IMR-90 (cell line): ENCODE data around the gene RUFY4. TPM values are rescaled to one million over a fixed set of nuclear protein-coding genes. Genes with fewer than 3 reads are reported as not detected.

ENCODE experiments used
- ATAC-seq: fragments of 200-7000 bp; cut with Tn5 transposase; 2 replicates; pipeline ENCODE4 v1.9.1; 2020; ENCODE audit warnings: low read depth, mild to moderate bottlenecking, moderate library complexity
- BruUV-seq: library from RNA; stranded (reverse); fragments of 400-500 nt; replicated peaks from 2 replicates; lab custom pipeline; 2021; lab: Mats Ljungman, UMichigan
- CTCF ChIA-PET: fragments of 300-600 bp; formaldehyde crosslinking; extraction: SDS; loops from one replicate; lab custom pipeline; 2021; ENCODE audit warnings: antibody characterized with exemption; lab: Yijun Ruan, JAX
- POLR2A ChIA-PET: fragments of 300-600 bp; sonication (Branson Sonifier 250); formaldehyde crosslinking; loops from one replicate; lab custom pipeline; 2022; ENCODE audit warnings: antibody characterized with exemption; ENCODE audit not compliant: unreplicated experiment; lab: Charles Lee
- DNase-seq: peaks from one replicate; pipeline ENCODE4 v3.0.0; 2013
- H2AFZ ChIP-seq: replicated peaks from 2 replicates; pipeline ENCODE3; 2013; ENCODE audit warnings: low read length, mild to moderate bottlenecking; ENCODE audit not compliant: poor library complexity
- H2AK5ac ChIP-seq: 2 replicates; pipeline ENCODE4 v1.6.1; 2013; ENCODE audit warnings: low read depth, low read length, inconsistent platforms
- H2AK9ac ChIP-seq: replicated peaks from 2 replicates; pipeline ENCODE3; 2013; ENCODE audit warnings: mild to moderate bottlenecking, low read depth, low read length, moderate library complexity; ENCODE audit not compliant: poor library complexity
- H2BK120ac ChIP-seq: 2 replicates; pipeline ENCODE4 v1.6.1; 2013; ENCODE audit warnings: low read depth, low read length, inconsistent platforms
- H2BK15ac ChIP-seq: 3 replicates; pipeline ENCODE4 v1.6.1; 2013; ENCODE audit warnings: low read depth, low read length, inconsistent platforms
- H2BK20ac ChIP-seq: 2 replicates; pipeline ENCODE4 v1.6.1; 2013; ENCODE audit warnings: low read depth, mild to moderate bottlenecking, inconsistent platforms, low read length, moderate library complexity
- H2BK5ac ChIP-seq: 2 replicates; pipeline ENCODE4 v1.6.1; 2013; ENCODE audit warnings: mild to moderate bottlenecking, low read depth, low read length, inconsistent platforms; ENCODE audit not compliant: poor library complexity, severe bottlenecking
- H3K14ac ChIP-seq: replicated peaks from 2 replicates; pipeline ENCODE4 v1.6.1; 2013; ENCODE audit warnings: low read depth, low read length, inconsistent platforms
- H3K18ac ChIP-seq: 2 replicates; pipeline ENCODE4 v1.6.1; 2013; ENCODE audit warnings: low read depth, low read length, control low read depth
- H3K23ac ChIP-seq: 2 replicates; pipeline ENCODE4 v1.6.1; 2013; ENCODE audit warnings: low read depth, low read length, inconsistent platforms
- H3K27ac ChIP-seq: 2 replicates; pipeline ENCODE4 v1.5.1; 2013; ENCODE audit warnings: mild to moderate bottlenecking, control low read depth, low read length; ENCODE audit not compliant: insufficient read depth
- H3K27me3 ChIP-seq: 2 replicates; pipeline ENCODE4 v1.6.1; 2013; ENCODE audit warnings: low read length; ENCODE audit not compliant: control insufficient read depth, insufficient read depth
- H3K36me3 ChIP-seq: 2 replicates; pipeline ENCODE4 v1.6.1; 2013; ENCODE audit warnings: low read length, mixed read lengths; ENCODE audit not compliant: control insufficient read depth, insufficient read depth
- H3K4ac ChIP-seq: 2 replicates; pipeline ENCODE4 v1.6.1; 2013; ENCODE audit warnings: low read depth, low read length, inconsistent platforms
- H3K4me1 ChIP-seq: 2 replicates; pipeline ENCODE4 v1.6.1; 2013; ENCODE audit warnings: low read length, mixed read lengths; ENCODE audit not compliant: control insufficient read depth, insufficient read depth
- H3K4me2 ChIP-seq: 2 replicates; pipeline ENCODE4 v1.6.1; 2013; ENCODE audit warnings: low read depth, mild to moderate bottlenecking, control low read depth, low read length, moderate library complexity
- H3K4me3 ChIP-seq: 2 replicates; pipeline ENCODE4 v1.5.1; 2013; ENCODE audit warnings: low read depth, mild to moderate bottlenecking, control low read depth, low read length, moderate library complexity; ENCODE audit not compliant: insufficient read depth
- H3K56ac ChIP-seq: 2 replicates; pipeline ENCODE4 v1.6.1; 2013; ENCODE audit warnings: low read length, inconsistent platforms; ENCODE audit not compliant: insufficient read depth; ENCODE audit errors: extremely low read depth
- H3K79me1 ChIP-seq, 2 experiments: 2 replicates each; pipeline ENCODE4 v1.6.1; 2013; ENCODE audit warnings: low read length in 2 of 2, inconsistent platforms in 1 of 2, low read depth in 1 of 2
- H3K9ac ChIP-seq: 2 replicates; pipeline ENCODE4 v1.6.1; 2013; ENCODE audit warnings: low read depth, low read length, control low read depth
- H3K9me1 ChIP-seq: 2 replicates; pipeline ENCODE4 v1.6.1; 2013; ENCODE audit warnings: low read length, inconsistent platforms; ENCODE audit not compliant: insufficient read depth
- H3K9me3 ChIP-seq: 2 replicates; pipeline ENCODE4 v1.6.1; 2013; ENCODE audit warnings: low read length; ENCODE audit not compliant: control insufficient read depth, insufficient read depth
- H4K20me1 ChIP-seq: 2 replicates; pipeline ENCODE4 v1.6.1; 2013; ENCODE audit warnings: low read length, inconsistent platforms; ENCODE audit not compliant: insufficient read depth
- H4K5ac ChIP-seq: 2 replicates; pipeline ENCODE4 v1.6.1; 2013; ENCODE audit warnings: mild to moderate bottlenecking, low read depth, low read length, control low read depth
- H4K8ac ChIP-seq, 2 experiments: 2 replicates each; pipeline ENCODE4 v1.6.1; 2013; ENCODE audit warnings: low read depth in 2 of 2, low read length in 2 of 2, control low read depth in 1 of 2, inconsistent platforms in 1 of 2
- H4K91ac ChIP-seq: 2 replicates; pipeline ENCODE4 v1.6.1; 2013; ENCODE audit warnings: low read depth, low read length, inconsistent platforms; ENCODE audit not compliant: insufficient read depth
- CTCF ChIP-seq: conservative IDR thresholded peaks from 2 replicates; pipeline ENCODE4 v1.5.1; 2012; ENCODE audit warnings: mild to moderate bottlenecking, low read depth, low read length, improper control_type of control experiment
- FOS ChIP-seq: fragments of 150-350 bp; IDR thresholded peaks from 2 replicates; pipeline ENCODE4 v1.6.1; 2016; ENCODE audit warnings: low read depth, low read length
- MXI1 ChIP-seq: IDR thresholded peaks from 2 replicates; pipeline ENCODE4 v1.6.1; 2012; ENCODE audit warnings: low read depth, mild to moderate bottlenecking, low read length, moderate library complexity, borderline replicate concordance
- RAD21 ChIP-seq: IDR thresholded peaks from 2 replicates; pipeline ENCODE4 v1.6.1; 2012; ENCODE audit warnings: low read length, improper control_type of control experiment
- RCOR1 ChIP-seq: IDR thresholded peaks from 2 replicates; pipeline ENCODE4 v1.6.1; 2012; ENCODE audit warnings: mild to moderate bottlenecking, low read length, improper control_type of control experiment; ENCODE audit not compliant: insufficient replicate concordance
- SMC3 ChIP-seq: fragments of 150-350 bp; IDR thresholded peaks from 2 replicates; pipeline ENCODE4 v1.6.1; 2016; ENCODE audit warnings: low read depth, mild to moderate bottlenecking, antibody characterized with exemption, low read length, moderate library complexity
- USF2 ChIP-seq: fragments of 150-350 bp; IDR thresholded peaks from 2 replicates; pipeline ENCODE4 v1.6.1; 2017; ENCODE audit warnings: mild to moderate bottlenecking, antibody characterized with exemption, low read length, low read depth
- WGBS, 2 experiments: methylation state at CpG; one replicate each; pipeline versions ENCODE4 v1.1.5 to v1.1.7; 2013; ENCODE audit warnings: missing lambda C conversion rate in 2 of 2; ENCODE audit not compliant: insufficient read length in 1 of 2; ENCODE audit errors: extremely low coverage in 2 of 2; 5-methylcytosine and 5-hydroxymethylcytosine counted together
- dilution Hi-C: fragments of 300-500 bp; cut with HindIII; formaldehyde crosslinking; loops from one replicate; pipeline ENCODE4 v1.14.3; 2018; ENCODE audit warnings: low sequenced_read_pairs; ENCODE audit not compliant: unreplicated experiment
- in situ Hi-C: fragments of 300-500 bp; cut with MboI; formaldehyde crosslinking; loops from 3 replicates; pipeline ENCODE4 v1.14.3; 2019; ENCODE audit warnings: low sequenced_read_pairs, inconsistent platforms, mixed read lengths
- intact Hi-C: fragments of 100-400 bp; cut with micrococcal nuclease; formaldehyde crosslinking; loops from 2 replicates; pipeline ENCODE4 v1.10.0; 2022
- polyA plus RNA-seq, 3 experiments: library from polyadenylated mRNA; depleted of rRNA; stranded (reverse); fragments of >200 nt; gene quantifications; 2 replicates each; pipeline ENCODE4 v1.2.3, GENCODE V29; 2012; ENCODE audit warnings: low replicate concordance in 1 of 3
- total RNA-seq: library from RNA; depleted of rRNA; stranded (reverse); fragments of >200 nt; gene quantifications from 2 replicates; pipeline ENCODE4 v1.2.3, GENCODE V29; 2012

The RUFY4 gene
- total and polyA plus RNA-seq, 2 of the 4 experiments (the other 2 are of a cell fraction): not detected

- H3K36me3 ChIP-seq: no peaks in the 10 kb centered on the region
- no peak overlapping the region for H4K8ac ChIP-seq
- in situ Hi-C loops (no loop called here), dilution Hi-C loops (no loop called here), intact Hi-C loops (no loop called here)
- H3K23ac ChIP-seq: no peak overlapping the region
- no peak overlapping the region for H3K4me2 ChIP-seq
- no peak overlapping the region for H2AFZ ChIP-seq
- H3K18ac ChIP-seq: no peak overlapping the region
- no peak overlapping the region for H2AK9ac ChIP-seq
- H3K4ac ChIP-seq: no peak overlapping the region
- no TSS peak for BruUV-seq
- ATAC-seq (no peak), DNase-seq (no peak)
- H2BK5ac ChIP-seq: no peak overlapping the region
- no peak overlapping the region for H3K56ac ChIP-seq
- H3K4me1 ChIP-seq: no peaks in the 10 kb centered on the region
- no peaks in the 10 kb centered on the region for H3K9me1 ChIP-seq
- ChIA-PET POLR2A (no interaction called here), CTCF (no interaction called here)
- WGBS, 2 experiments: 0% methylated on average over 1 of the region's 3 CpGs; no CpG with 5 or more reads in 1 of the 2 experiments
- H2BK20ac ChIP-seq: no peak overlapping the region
- no peak overlapping the region for H4K5ac ChIP-seq
- no peak overlapping the region for H3K14ac ChIP-seq
- peaks cover 51% of the 10 kb centered on the region for H3K27me3 ChIP-seq
- H2BK120ac ChIP-seq: no peak overlapping the region
- H4K20me1 ChIP-seq: no peaks in the 10 kb centered on the region
- H3K9ac ChIP-seq: no peak overlapping the region
- TF ChIP-seq CTCF: no peak
- no peak for TF ChIP-seq MXI1
- TF ChIP-seq RAD21: no peak
- TF ChIP-seq SMC3: no peak
- no peak for TF ChIP-seq USF2
- TF ChIP-seq RCOR1: no peak
- TF ChIP-seq FOS: no peak
- H3K79me1 ChIP-seq: no peaks in the 10 kb centered on the region
- H2BK15ac ChIP-seq: no peak overlapping the region
- H3K27ac ChIP-seq: no peak overlapping the region
- no peaks in the 10 kb centered on the region for H3K9me3 ChIP-seq
- H4K91ac ChIP-seq: no peak overlapping the region
- no peak overlapping the region for H2AK5ac ChIP-seq
- no peak overlapping the region for H3K4me3 ChIP-seq
These were observed 68.5 kb downstream of the RUFY4 start for GRCh38 chr2:218137514-218137913.
